Adrenal gland (tissue), 5 donors: ENCODE measurements around the gene THSD7B.

ENCODE experiments used
- CTCF ChIP-seq, 6 experiments: fragments of 450-650 bp in 4 of 6; fragments of 200-600 bp in 2 of 6; sonication (generic) in 1 of 6; IDR thresholded peaks; 1 replicate in 5 of 6; 2 replicates in 1 of 6; pipeline versions ENCODE4 v1.5.1 to v1.8.0; 2016 to 2021; ENCODE audit warnings: antibody characterized with exemption in 6 of 6, mild to moderate bottlenecking in 2 of 6, moderate library complexity in 1 of 6
- POLR2A ChIP-seq, 2 donors: fragments of 450-650 bp; IDR thresholded peaks; one replicate each; pipeline ENCODE4 v1.6.1; 2017; ENCODE audit warnings: antibody characterized with exemption in 2 of 2, mild to moderate bottlenecking in 2 of 2, moderate library complexity in 1 of 2
- donor health status: DM: no; HTN: no; CAD: no.

GRCh38 chr2:137674991-137675390 lies 909.6 kb downstream of the THSD7B start:
- no peak for TF ChIP-seq POLR2A (IDR thresholded peaks at IDR 0.05)
- TF ChIP-seq CTCF (IDR thresholded peaks at IDR 0.05) = no peak
